Naive thymus-derived CD4-positive, alpha-beta T cell (primary cell): ENCODE measurements around the gene AJAP1. TPM values are rescaled to one million over a fixed set of nuclear protein-coding genes. Genes with fewer than 3 reads are reported as not detected.

Source experiments
- ATAC-seq: fragments of 150-1000 bp; cut with Tn5 transposase; 2 replicates; pipeline ENCODE4 v1.10.0; 2021; ENCODE audit warnings: mild to moderate bottlenecking, moderate library complexity
- CTCF ChIA-PET: fragments of 350-600 bp; sonication (Branson Sonifier 250); formaldehyde crosslinking; loops from one replicate; lab custom pipeline; 2021; ENCODE audit warnings: antibody characterized with exemption; lab: Charles Lee
- POLR2A ChIA-PET: fragments of 350-600 bp; sonication (Branson Sonifier 250); formaldehyde crosslinking; loops from one replicate; lab custom pipeline; 2021; ENCODE audit warnings: antibody characterized with exemption, inconsistent platforms; lab: Charles Lee
- DNase-seq, 9 donors: peaks; one replicate each; pipeline versions ENCODE4 v3.0.0 to v3.0.0-alpha.2; 2020 to 2022; ENCODE audit warnings: mixed read lengths in 1 of 9
- H3K27ac ChIP-seq: one replicate; pipeline ENCODE4 v1.7.0; 2013; ENCODE audit warnings: mild to moderate bottlenecking, low read depth, low read length, moderate library complexity
- H3K27me3 ChIP-seq, 2 donors: one replicate each; pipeline ENCODE4 v1.7.0; 2013; ENCODE audit warnings: low read length in 2 of 2, mild to moderate bottlenecking in 2 of 2, moderate library complexity in 2 of 2; ENCODE audit not compliant: control insufficient read depth in 2 of 2, insufficient read depth in 2 of 2
- H3K36me3 ChIP-seq, 3 experiments: 1 replicate in 2 of 3; 2 replicates in 1 of 3; pipeline ENCODE4 v1.7.0; 2013; ENCODE audit warnings: low read length in 3 of 3, mild to moderate bottlenecking in 3 of 3, moderate library complexity in 1 of 3; ENCODE audit not compliant: insufficient read depth in 3 of 3, control insufficient read depth in 2 of 3
- H3K4me1 ChIP-seq, 2 donors: one replicate each; pipeline ENCODE4 v1.7.0; 2013; ENCODE audit warnings: low read length in 2 of 2, mild to moderate bottlenecking in 2 of 2, moderate library complexity in 1 of 2; ENCODE audit not compliant: control insufficient read depth in 2 of 2, insufficient read depth in 2 of 2
- H3K4me3 ChIP-seq: 2 replicates; pipeline ENCODE4 v1.7.0; 2013; ENCODE audit warnings: mild to moderate bottlenecking, low read length
- H3K9me3 ChIP-seq, 3 experiments: 1 replicate in 2 of 3; 2 replicates in 1 of 3; pipeline ENCODE4 v1.7.0; 2013; ENCODE audit warnings: low read length in 3 of 3; ENCODE audit not compliant: control insufficient read depth in 2 of 3
- H3K27ac Mint-ChIP-seq, 9 donors: one replicate each; pipeline ENCODE4 v1.8.0; 2020 to 2022; ENCODE audit warnings: mixed read lengths in 9 of 9, mild to moderate bottlenecking in 8 of 9, moderate library complexity in 5 of 9, inconsistent platforms in 2 of 9
- H3K27me3 Mint-ChIP-seq, 5 donors: one replicate each; pipeline ENCODE4 v1.8.0; 2021 to 2022; ENCODE audit warnings: mixed read lengths in 5 of 5, mild to moderate bottlenecking in 1 of 5
- H3K36me3 Mint-ChIP-seq, 5 donors: one replicate each; pipeline ENCODE4 v1.8.0; 2020 to 2022; ENCODE audit warnings: mixed read lengths in 5 of 5, mild to moderate bottlenecking in 3 of 5, inconsistent platforms in 1 of 5
- H3K4me1 Mint-ChIP-seq, 7 donors: one replicate each; pipeline ENCODE4 v1.8.0; 2020 to 2022; ENCODE audit warnings: mixed read lengths in 7 of 7, mild to moderate bottlenecking in 3 of 7, inconsistent platforms in 1 of 7
- H3K4me3 Mint-ChIP-seq, 10 donors: one replicate each; pipeline ENCODE4 v1.8.0; 2020 to 2022; ENCODE audit warnings: mild to moderate bottlenecking in 10 of 10, mixed read lengths in 10 of 10, moderate library complexity in 6 of 10, inconsistent platforms in 2 of 10
- H3K9me3 Mint-ChIP-seq, 11 donors: one replicate each; pipeline ENCODE4 v1.8.0; 2020 to 2022; ENCODE audit warnings: mixed read lengths in 11 of 11, mild to moderate bottlenecking in 4 of 11, inconsistent platforms in 1 of 11, moderate library complexity in 1 of 11
- intact Hi-C, 2 donors: fragments of 100-400 bp; cut with micrococcal nuclease; formaldehyde crosslinking; loops; one replicate each; pipeline ENCODE4 v1.15.1; 2023
- polyA plus RNA-seq, 2 donors: library from polyadenylated mRNA; unstranded; fragments of 300-500 nt; fragmentation: Illumina TruSeq; gene quantifications; one replicate each; pipeline ENCODE4 v1.2.3, GENCODE V29; 2021
- total RNA-seq, 6 experiments: library from RNA in 5 of 6; stranded (reverse) in 5 of 6; gene quantifications; 1 replicate in 5 of 6; 2 replicates in 1 of 6; pipeline ENCODE4 v1.2.3 and lab custom pipeline; 2021 to 2026

AJAP1 gene
- total and polyA plus RNA-seq, 7 experiments from 2014 or later = 0.09 to 2.4 (median 0.82) TPM; not detected in 1

- Mint-ChIP-seq H3K27me3 (peaks cover 0 to 6% (median 4%) of the 10 kb centered on the region in 5 donors), H3K27ac (no peak overlapping the region), H3K4me1 (peaks cover 0 to 3% (median 0%) of the 10 kb centered on the region in 7 donors), H3K36me3 (peaks cover 0 to 5% (median 0%) of the 10 kb centered on the region in 5 donors), H3K9me3 (peaks cover 2 to 17% (median 6%) of the 10 kb centered on the region in 11 donors), H3K4me3 (no peak overlapping the region)
- intact Hi-C loops = no loop called here
- POLR2A ChIA-PET = no interaction called here
- DNase-seq (no peak), ATAC-seq (no peak)
- no peaks in the 10 kb centered on the region for H3K4me1 ChIP-seq
- no peak overlapping the region for H3K27ac ChIP-seq
- H3K4me3 ChIP-seq = no peak overlapping the region
- CTCF ChIA-PET = no interaction called here
- no peaks in the 10 kb centered on the region for H3K36me3 ChIP-seq
- H3K27me3 ChIP-seq = no peaks in the 10 kb centered on the region
- peaks cover 0 to 5% (median 0%) of the 10 kb centered on the region in 3 experiments for H3K9me3 ChIP-seq
Observed at GRCh38 chr1:4718071-4718470, 63.7 kb downstream of the AJAP1 start.

- POLR2A ChIA-PET = no interaction called here
Observed at GRCh38 chr1:4723106-4723505, 68.7 kb downstream of the AJAP1 start.

GRCh38 chr1:4724001-4724400 lies 69.6 kb downstream of the AJAP1 start:
- Histone ChIP-seq H3K4me3 (no peak overlapping the region), H3K4me1 (no peaks in the 10 kb centered on the region), H3K27me3 (no peaks in the 10 kb centered on the region), H3K27ac (no peak overlapping the region), H3K9me3 (no peaks in the 10 kb centered on the region), H3K36me3 (no peaks in the 10 kb centered on the region)
- Mint-ChIP-seq H3K36me3 (no peaks in the 10 kb centered on the region), H3K4me3 (no peak overlapping the region), H3K4me1 (peaks cover 0 to 4% (median 0%) of the 10 kb centered on the region in 7 donors), H3K27ac (no peak overlapping the region), H3K27me3 (peaks cover 0 to 12% (median 0%) of the 10 kb centered on the region in 5 donors), H3K9me3 (no peaks in the 10 kb centered on the region)
- ChIA-PET POLR2A (no interaction called here), CTCF (no interaction called here)
- DNase-seq (no peak), ATAC-seq (no peak)
- intact Hi-C loops = no loop called here

More at GRCh38 chr1:4723106-4723505, 68.7 kb downstream of the AJAP1 start:
- Mint-ChIP-seq H3K27me3 (peaks cover 0 to 12% (median 0%) of the 10 kb centered on the region in 5 donors), H3K27ac (no peak overlapping the region), H3K9me3 (no peaks in the 10 kb centered on the region), H3K4me1 (peaks cover 0 to 4% (median 0%) of the 10 kb centered on the region in 7 donors), H3K4me3 (no peak overlapping the region), H3K36me3 (no peaks in the 10 kb centered on the region)
- DNase-seq = no peak
- CTCF ChIA-PET = no interaction called here
- ATAC-seq = no peak
- no peaks in the 10 kb centered on the region for H3K27me3 ChIP-seq
- H3K4me1 ChIP-seq = no peaks in the 10 kb centered on the region
- intact Hi-C loops = no loop called here
- no peak overlapping the region for H3K4me3 ChIP-seq
- no peaks in the 10 kb centered on the region for H3K36me3 ChIP-seq
- H3K27ac ChIP-seq = no peak overlapping the region
- no peaks in the 10 kb centered on the region for H3K9me3 ChIP-seq

- Histone ChIP-seq H3K4me1 (no peaks in the 10 kb centered on the region), H3K36me3 (no peaks in the 10 kb centered on the region), H3K27ac (no peak overlapping the region), H3K9me3 (no peaks in the 10 kb centered on the region), H3K27me3 (no peaks in the 10 kb centered on the region), H3K4me3 (no peak overlapping the region)
- Mint-ChIP-seq H3K4me1 (peaks cover 0 to 4% (median 0%) of the 10 kb centered on the region in 7 donors), H3K36me3 (no peaks in the 10 kb centered on the region), H3K9me3 (no peaks in the 10 kb centered on the region), H3K27me3 (peaks cover 0 to 12% (median 0%) of the 10 kb centered on the region in 5 donors), H3K4me3 (no peak overlapping the region), H3K27ac (no peak overlapping the region)
- intact Hi-C loops = no loop called here
- ChIA-PET POLR2A (no interaction called here), CTCF (no interaction called here)
- ATAC-seq (no peak), DNase-seq (no peak)
Observed at GRCh38 chr1:4724695-4725250, 70.4 kb downstream of the AJAP1 start.

DNA sequence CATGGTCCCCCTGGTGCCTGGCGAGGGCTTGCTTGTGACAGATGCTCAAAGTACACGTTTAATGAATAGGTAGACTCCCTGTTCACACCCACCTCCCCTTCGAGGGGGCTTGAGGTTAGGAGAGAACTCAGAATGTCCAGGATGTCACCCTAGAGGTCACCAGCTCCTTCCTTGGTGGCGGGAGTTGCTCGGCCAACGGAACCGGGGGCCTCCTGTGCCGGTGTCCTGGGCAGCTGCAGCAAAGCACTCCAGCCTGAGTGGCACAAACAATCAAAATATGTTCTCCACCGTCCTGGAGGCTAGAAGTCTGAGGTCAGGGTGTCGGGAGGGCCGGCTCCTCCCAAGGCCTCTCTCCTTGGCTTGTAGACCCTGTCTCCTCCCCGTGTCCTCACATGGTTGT lies 71.0 kb downstream of the AJAP1 start:
- intact Hi-C loops = no loop called here
- H3K27ac Mint-ChIP-seq = no peak overlapping the region
- no peaks in the 10 kb centered on the region for H3K4me1 ChIP-seq
- peaks cover 0 to 4% (median 0%) of the 10 kb centered on the region in 7 donors for H3K4me1 Mint-ChIP-seq
- DNase-seq = no peak
- H3K4me3 Mint-ChIP-seq = no peak overlapping the region
- ATAC-seq = no peak
- peaks cover 0 to 12% (median 0%) of the 10 kb centered on the region in 5 donors for H3K27me3 Mint-ChIP-seq
- no peaks in the 10 kb centered on the region for H3K27me3 ChIP-seq
- H3K36me3 Mint-ChIP-seq = no peaks in the 10 kb centered on the region
- H3K9me3 Mint-ChIP-seq = no peaks in the 10 kb centered on the region
- H3K36me3 ChIP-seq = no peaks in the 10 kb centered on the region
- CTCF ChIA-PET = no interaction called here
- no peak overlapping the region for H3K27ac ChIP-seq
- H3K4me3 ChIP-seq = no peak overlapping the region
- POLR2A ChIA-PET = no interaction called here
- no peaks in the 10 kb centered on the region for H3K9me3 ChIP-seq

DNA sequence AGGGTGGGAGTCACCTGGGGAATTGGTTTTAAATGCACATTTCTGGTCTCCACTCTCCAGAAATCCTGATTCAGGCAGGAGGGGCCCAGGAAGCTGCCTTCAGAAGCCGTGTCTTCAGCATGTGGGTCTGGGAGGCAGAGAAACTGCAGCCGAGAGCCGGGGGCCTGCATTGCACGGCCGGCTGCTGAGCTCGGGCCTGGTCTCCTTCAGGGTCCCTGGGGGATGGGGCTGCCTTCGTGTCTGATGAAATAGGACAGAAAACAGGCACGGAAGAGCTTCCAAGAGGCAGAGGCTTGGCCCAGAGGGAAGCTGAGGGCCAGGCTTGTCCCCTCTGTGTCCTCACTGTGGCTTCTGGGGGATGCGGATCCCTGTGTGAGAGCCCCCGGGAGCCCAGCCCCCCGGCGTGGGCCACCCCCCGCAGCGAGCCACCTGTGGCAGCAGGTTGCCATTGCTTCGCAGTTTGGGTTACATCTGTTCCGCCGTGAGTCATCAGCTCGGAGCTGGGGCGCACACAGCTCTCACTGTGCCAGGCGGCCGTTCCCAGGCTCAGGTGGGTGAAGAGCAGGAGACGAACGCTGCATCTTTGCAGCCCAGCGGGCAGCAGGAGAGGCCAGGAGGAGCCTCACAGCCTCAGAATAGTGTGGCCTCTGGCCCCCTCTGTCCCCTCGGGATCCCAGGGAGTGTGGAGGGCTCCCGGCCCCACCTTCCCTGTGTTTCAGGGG lies 72.4 kb downstream of the AJAP1 start:
- ATAC-seq = no peak
- H3K36me3 ChIP-seq = no peaks in the 10 kb centered on the region
- H3K27ac Mint-ChIP-seq = no peak overlapping the region
- peaks cover 0 to 12% (median 0%) of the 10 kb centered on the region in 5 donors for H3K27me3 Mint-ChIP-seq
- H3K27ac ChIP-seq = no peak overlapping the region
- no peaks in the 10 kb centered on the region for H3K9me3 Mint-ChIP-seq
- intact Hi-C loops = no loop called here
- H3K36me3 Mint-ChIP-seq = no peaks in the 10 kb centered on the region
- POLR2A ChIA-PET = no interaction called here
- H3K4me1 ChIP-seq = no peaks in the 10 kb centered on the region
- no peaks in the 10 kb centered on the region for H3K27me3 ChIP-seq
- CTCF ChIA-PET = no interaction called here
- no peak for DNase-seq
- H3K4me3 Mint-ChIP-seq = no peak overlapping the region
- no peaks in the 10 kb centered on the region for H3K9me3 ChIP-seq
- no peak overlapping the region for H3K4me3 ChIP-seq
- peaks cover 0 to 4% (median 0%) of the 10 kb centered on the region in 7 donors for H3K4me1 Mint-ChIP-seq
